CD4-positive, CD25-positive, alpha-beta regulatory T cell (primary cell): Measurements from ENCODE around the gene YY1AP1. TPM values are rescaled to one million over a fixed set of nuclear protein-coding genes. Genes with fewer than 3 reads are reported as not detected.
"Not testable (repeated sequence)": the region's sequence is repeated elsewhere in the genome, so short reads cannot be mapped to it uniquely, and the experiment has no call there.

Experiments
- ATAC-seq, 2 donors: fragments of 150-1000 bp; cut with Tn5 transposase; one replicate each; pipeline ENCODE4 v1.10.0; 2021; ENCODE audit warnings: low read depth in 2 of 2, moderate number of reproducible peaks in 2 of 2, moderate library complexity in 1 of 2
- DNase-seq, 3 donors: peaks; one replicate each; pipeline versions ENCODE4 v3.0.0 to v3.0.0-alpha.2; 2012 to 2022; ENCODE audit warnings: mixed read lengths in 1 of 3
- H3K27ac ChIP-seq: one replicate; pipeline ENCODE4 v1.7.0; 2013; ENCODE audit warnings: mild to moderate bottlenecking, low read length; ENCODE audit not compliant: insufficient read depth, poor library complexity, severe bottlenecking
- H3K27me3 ChIP-seq: one replicate; pipeline ENCODE4 v1.7.0; 2013; ENCODE audit warnings: low read length; ENCODE audit not compliant: control insufficient read depth, insufficient read depth
- H3K36me3 ChIP-seq: one replicate; pipeline ENCODE4 v1.7.0; 2013; ENCODE audit warnings: mild to moderate bottlenecking, low read length, moderate library complexity; ENCODE audit not compliant: control insufficient read depth, insufficient read depth
- H3K4me1 ChIP-seq: 2 replicates; pipeline ENCODE4 v1.7.0; 2013; ENCODE audit warnings: mild to moderate bottlenecking, low read length; ENCODE audit not compliant: insufficient read depth, control insufficient read depth, poor library complexity, severe bottlenecking
- H3K4me3 ChIP-seq: one replicate; pipeline ENCODE4 v1.7.0; 2013; ENCODE audit warnings: low read depth, mild to moderate bottlenecking, low read length, moderate library complexity
- H3K9me3 ChIP-seq, 2 experiments: 1 replicate in 1 of 2; 2 replicates in 1 of 2; pipeline ENCODE4 v1.7.0; 2013; ENCODE audit warnings: low read length in 2 of 2, mild to moderate bottlenecking in 1 of 2, moderate library complexity in 1 of 2; ENCODE audit not compliant: control insufficient read depth in 2 of 2
- H3K27ac Mint-ChIP-seq, 3 donors: one replicate each; pipeline ENCODE4 v1.8.0; 2020 to 2022; ENCODE audit warnings: mild to moderate bottlenecking in 3 of 3, mixed read lengths in 3 of 3, moderate library complexity in 2 of 3
- H3K27me3 Mint-ChIP-seq: one replicate; pipeline ENCODE4 v1.8.0; 2022; ENCODE audit warnings: mild to moderate bottlenecking, mixed read lengths
- H3K36me3 Mint-ChIP-seq: one replicate; pipeline ENCODE4 v1.8.0; 2020; ENCODE audit warnings: mixed read lengths
- H3K4me1 Mint-ChIP-seq, 4 donors: one replicate each; pipeline ENCODE4 v1.8.0; 2020 to 2022; ENCODE audit warnings: mixed read lengths in 4 of 4, mild to moderate bottlenecking in 1 of 4
- H3K4me3 Mint-ChIP-seq, 4 donors: one replicate each; pipeline ENCODE4 v1.8.0; 2020 to 2022; ENCODE audit warnings: mild to moderate bottlenecking in 4 of 4, mixed read lengths in 4 of 4, moderate library complexity in 3 of 4
- H3K9me3 Mint-ChIP-seq, 7 donors: one replicate each; pipeline ENCODE4 v1.8.0; 2020 to 2022; ENCODE audit warnings: mixed read lengths in 7 of 7, mild to moderate bottlenecking in 3 of 7, moderate library complexity in 2 of 7
- polyA plus RNA-seq, 4 donors: library from polyadenylated mRNA; unstranded; fragments of 300-500 nt; fragmentation: Illumina TruSeq; gene quantifications; one replicate each; pipeline ENCODE4 v1.2.3, GENCODE V29; 2021
- total RNA-seq: library from RNA; stranded (reverse); gene quantifications from one replicate; pipeline ENCODE4 v1.2.3, GENCODE V29; 2022

The YY1AP1 gene
- total and polyA plus RNA-seq, 5 donors from 2014 or later, result 39.2 to 96.5 (median 43.9) TPM

DNA sequence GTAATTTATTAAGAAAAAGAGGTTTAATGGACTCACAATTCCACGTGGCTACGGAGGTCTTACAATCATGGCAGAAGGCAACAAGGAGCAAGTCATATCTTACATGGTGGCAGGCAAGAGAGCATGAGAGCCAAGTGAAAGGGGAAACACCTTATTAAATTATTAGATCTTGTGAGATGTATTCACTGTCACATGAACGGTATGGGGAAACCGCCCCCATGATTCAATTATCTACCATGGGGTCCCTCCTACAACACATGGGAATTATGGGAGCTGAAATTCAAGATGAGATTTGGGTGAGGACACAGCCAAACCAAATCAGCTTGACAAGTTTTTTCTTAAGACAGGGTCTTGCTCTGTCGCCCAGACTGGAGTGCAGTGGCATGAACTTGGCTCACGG, 14.6 kb upstream of the YY1AP1 start:
- ATAC-seq, result no peak
- Histone ChIP-seq H3K9me3 (no peaks in the 10 kb centered on the region), H3K27ac (no peak overlapping the region), H3K4me1 (no peaks in the 10 kb centered on the region), H3K36me3 (no peaks in the 10 kb centered on the region), H3K4me3 (no peak overlapping the region), H3K27me3 (no peaks in the 10 kb centered on the region)
- peaks cover 5 to 51% (median 27%) of the 10 kb centered on the region in 4 donors for H3K4me1 Mint-ChIP-seq
- no peaks in the 10 kb centered on the region for H3K27me3 Mint-ChIP-seq
- no peaks in the 10 kb centered on the region for H3K36me3 Mint-ChIP-seq
- no peak for DNase-seq
- H3K9me3 Mint-ChIP-seq, result no peaks in the 10 kb centered on the region
- peak overlapping the region in 1 of 4 donors; percentile 38 for H3K4me3 Mint-ChIP-seq
- peak overlapping the region in 1 of 3 donors; percentile 43 for H3K27ac Mint-ChIP-seq

GRCh38 chr1:155701675-155702074, 13.1 kb upstream of the YY1AP1 start:
- not testable (repeated sequence) for H3K9me3 ChIP-seq, H3K9me3 Mint-ChIP-seq, H3K27ac ChIP-seq, H3K36me3 ChIP-seq, DNase-seq, H3K27ac Mint-ChIP-seq, ATAC-seq, H3K4me3 Mint-ChIP-seq, H3K4me3 ChIP-seq, H3K27me3 ChIP-seq, H3K27me3 Mint-ChIP-seq, H3K4me1 ChIP-seq, H3K36me3 Mint-ChIP-seq
- H3K4me1 Mint-ChIP-seq, result peaks cover 0 to 52% (median 27%) of the 10 kb centered on the region in 4 donors

DNA sequence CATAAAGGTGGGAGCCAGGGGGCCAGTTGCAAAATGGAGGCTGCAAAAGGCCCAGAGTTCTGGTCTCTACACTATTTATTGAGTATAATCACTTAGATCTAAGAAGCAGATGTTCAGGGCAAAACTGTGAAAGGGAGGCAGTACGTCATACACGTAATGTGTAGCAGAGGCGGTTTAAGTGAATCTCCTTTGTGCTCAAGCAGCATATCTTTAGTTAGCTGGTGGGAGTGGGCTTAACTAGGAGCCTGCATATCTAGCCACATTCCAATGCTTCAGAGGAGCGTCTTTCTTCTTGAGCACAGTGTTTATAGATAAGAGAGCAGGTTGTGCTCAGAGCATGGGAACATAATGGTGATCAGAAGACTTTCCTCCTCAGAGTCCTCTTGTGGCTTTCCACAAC, 10.5 kb upstream of the YY1AP1 start:
- Mint-ChIP-seq H3K36me3 (peaks cover 14% of the 10 kb centered on the region), H3K4me1 (peaks cover 17 to 58% (median 47%) of the 10 kb centered on the region in 4 donors), H3K27ac (peak overlapping the region in 1 of 3 donors; percentile 26)
- not testable (repeated sequence) for H3K27ac ChIP-seq, H3K4me3 Mint-ChIP-seq, H3K27me3 Mint-ChIP-seq, H3K9me3 Mint-ChIP-seq, H3K36me3 ChIP-seq, H3K27me3 ChIP-seq, ATAC-seq, DNase-seq, H3K9me3 ChIP-seq, H3K4me3 ChIP-seq
- H3K4me1 ChIP-seq, result peaks cover 13% of the 10 kb centered on the region

GRCh38 chr1:155698382-155699038, 9.9 kb upstream of the YY1AP1 start:
- Histone ChIP-seq H3K27ac (no peak overlapping the region), H3K27me3 (no peaks in the 10 kb centered on the region)
- H3K36me3 Mint-ChIP-seq, result peaks cover 17% of the 10 kb centered on the region

DNA sequence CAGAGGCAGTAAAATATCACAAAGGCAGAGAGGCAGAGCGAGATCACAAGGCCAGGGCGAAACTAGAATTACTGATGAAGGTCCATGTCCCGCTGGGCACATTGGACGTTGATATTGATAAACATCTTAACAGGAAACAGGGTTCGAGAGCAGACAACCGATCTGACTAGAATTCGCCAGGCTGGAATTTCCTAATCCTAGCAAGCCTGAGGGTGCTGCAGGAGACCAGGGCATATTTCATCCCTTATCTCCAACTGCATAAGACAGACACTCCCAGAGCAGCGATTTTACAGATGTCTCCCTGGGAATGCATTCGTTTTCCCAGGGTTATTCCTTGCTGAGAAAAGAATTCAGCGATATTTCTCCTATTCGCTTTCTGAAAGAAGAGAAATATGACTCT, 9.0 kb upstream of the YY1AP1 start:
- H3K27ac Mint-ChIP-seq, result peak overlapping the region in 1 of 3 donors; percentile 8
- not testable (repeated sequence) for H3K36me3 ChIP-seq, H3K27me3 Mint-ChIP-seq, H3K4me3 Mint-ChIP-seq, H3K4me3 ChIP-seq, ATAC-seq, DNase-seq, H3K27me3 ChIP-seq, H3K9me3 Mint-ChIP-seq, H3K9me3 ChIP-seq, H3K27ac ChIP-seq
- peaks cover 18 to 67% (median 49%) of the 10 kb centered on the region in 4 donors for H3K4me1 Mint-ChIP-seq
- H3K36me3 Mint-ChIP-seq, result peaks cover 20% of the 10 kb centered on the region
- peaks cover 19% of the 10 kb centered on the region for H3K4me1 ChIP-seq

More at GRCh38 chr1:155698382-155699038, 9.9 kb upstream of the YY1AP1 start:
- no peaks in the 10 kb centered on the region for H3K9me3 ChIP-seq
- H3K27ac Mint-ChIP-seq, result peak overlapping the region in 1 of 3 donors; percentile 26
- no peak overlapping the region for H3K4me3 ChIP-seq
- no peaks in the 10 kb centered on the region for H3K9me3 Mint-ChIP-seq
- no peaks in the 10 kb centered on the region for H3K36me3 ChIP-seq
- no peaks in the 10 kb centered on the region for H3K27me3 Mint-ChIP-seq
- H3K4me1 ChIP-seq, result peaks cover 13% of the 10 kb centered on the region
- DNase-seq (no peak), ATAC-seq (no peak)
- peaks cover 18 to 63% (median 49%) of the 10 kb centered on the region in 4 donors for H3K4me1 Mint-ChIP-seq
- no peak overlapping the region for H3K4me3 Mint-ChIP-seq

DNA sequence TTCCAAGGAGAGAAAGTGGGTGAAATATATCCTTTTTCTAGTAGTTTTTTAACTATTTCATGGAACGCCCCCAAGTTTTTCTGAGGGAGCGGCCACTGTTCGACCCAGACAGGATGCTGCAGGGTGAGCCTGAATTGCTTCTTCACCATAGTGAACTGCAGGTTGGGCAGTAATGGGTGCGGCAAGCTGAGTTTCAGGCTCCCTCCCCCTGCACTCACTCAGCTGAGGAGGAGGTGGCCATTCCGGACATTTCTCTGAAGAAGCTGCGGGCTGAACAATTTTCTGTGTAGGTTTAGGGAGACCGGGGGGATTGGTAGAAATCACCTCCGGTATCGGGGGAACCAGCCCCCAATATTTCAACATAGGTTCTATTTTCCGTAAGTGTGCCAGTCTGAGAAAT, 8.5 kb upstream of the YY1AP1 start:
- H3K27me3 Mint-ChIP-seq, result no peaks in the 10 kb centered on the region
- H3K27ac ChIP-seq, result no peak overlapping the region
- H3K4me3 ChIP-seq, result no peak overlapping the region
- H3K9me3 Mint-ChIP-seq, result no peaks in the 10 kb centered on the region
- H3K9me3 ChIP-seq, result no peaks in the 10 kb centered on the region
- peak overlapping the region in 1 of 3 donors; percentile 60 for H3K27ac Mint-ChIP-seq
- peaks cover 18 to 68% (median 53%) of the 10 kb centered on the region in 4 donors for H3K4me1 Mint-ChIP-seq
- peaks cover 19% of the 10 kb centered on the region for H3K4me1 ChIP-seq
- peaks cover 4% of the 10 kb centered on the region for H3K36me3 ChIP-seq
- ATAC-seq, result no peak
- peak overlapping the region in 1 of 4 donors; percentile 21 for H3K4me3 Mint-ChIP-seq
- no peak for DNase-seq
- H3K36me3 Mint-ChIP-seq, result peaks cover 25% of the 10 kb centered on the region
- H3K27me3 ChIP-seq, result no peaks in the 10 kb centered on the region

- Histone ChIP-seq H3K4me3 (peak overlapping the region; percentile 11), H3K9me3 (no peaks in the 10 kb centered on the region), H3K36me3 (peaks cover 8% of the 10 kb centered on the region), H3K27me3 (no peaks in the 10 kb centered on the region), H3K27ac (no peak overlapping the region), H3K4me1 (peaks cover 22% of the 10 kb centered on the region)
- ATAC-seq (no peak), DNase-seq (no peak)
- Mint-ChIP-seq H3K27ac (no peak overlapping the region), H3K27me3 (no peaks in the 10 kb centered on the region), H3K4me3 (peak overlapping the region in 1 of 4 donors; percentile 27), H3K4me1 (peaks cover 21 to 74% (median 55%) of the 10 kb centered on the region in 4 donors), H3K9me3 (no peaks in the 10 kb centered on the region), H3K36me3 (peaks cover 30% of the 10 kb centered on the region)
Measured at GRCh38 chr1:155696524-155696923, 8.0 kb upstream of the YY1AP1 start.

DNA sequence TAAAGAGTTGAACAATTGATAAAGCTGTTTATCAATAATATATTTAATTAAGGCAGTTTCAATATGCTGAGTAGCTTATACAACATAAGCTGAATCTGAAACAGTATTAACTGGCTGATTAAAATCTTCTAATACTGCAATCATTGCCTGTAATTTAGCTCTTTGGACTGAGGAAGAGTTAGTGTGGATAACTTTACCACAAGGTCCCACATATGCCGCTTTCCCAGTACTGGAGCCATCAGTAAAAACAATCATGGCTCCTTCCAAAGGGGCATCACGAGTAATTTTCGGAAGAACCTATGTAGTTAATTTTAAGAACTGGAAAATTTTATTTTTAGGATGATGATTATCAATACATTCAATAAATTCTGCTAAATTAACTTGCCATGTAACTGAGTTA, 7.0 kb upstream of the YY1AP1 start:
- Mint-ChIP-seq H3K9me3 (no peaks in the 10 kb centered on the region), H3K36me3 (peaks cover 36% of the 10 kb centered on the region), H3K27me3 (no peaks in the 10 kb centered on the region), H3K4me3 (peak overlapping the region in 1 of 4 donors; percentile 52), H3K4me1 (peaks cover 27 to 83% (median 57%) of the 10 kb centered on the region in 4 donors), H3K27ac (no peak overlapping the region)
- peaks cover 31% of the 10 kb centered on the region for H3K4me1 ChIP-seq
- H3K27me3 ChIP-seq, result no peaks in the 10 kb centered on the region
- peaks cover 8% of the 10 kb centered on the region for H3K36me3 ChIP-seq
- ATAC-seq (no peak), DNase-seq (no peak)
- no peak overlapping the region for H3K4me3 ChIP-seq
- no peak overlapping the region for H3K27ac ChIP-seq
- no peaks in the 10 kb centered on the region for H3K9me3 ChIP-seq
